Activated naive CD4-positive, alpha-beta T cell treated with anti-CD3 and anti-CD28 coated beads for 36 hours (primary cell): ENCODE measurements around the gene POU1F1. TPM values are rescaled to one million over a fixed set of nuclear protein-coding genes. Genes with fewer than 3 reads are reported as not detected.

Experiments
- microRNA-seq: library from miRNA; unstranded; fragments of <30 nt; microRNA quantifications from one replicate; pipeline ENCODE4 v1.2.0, GENCODE V29; 2022; ENCODE audit warnings: borderline microRNAs expressed, borderline replicate concordance
- total RNA-seq, 2 experiments: library from RNA; stranded (reverse); gene quantifications; one replicate each; pipeline ENCODE4 v1.2.3, GENCODE V29; 2021

The POU1F1 gene
- total RNA-seq, 2 experiments from 2014 or later: not detected

Small RNA genes within 50 kb of the gene (microRNA-seq; reads per million reads assigned to microRNA genes)
- gene MIR4795: not detected

Other genes starting within 250 kb of the POU1F1 start
- gene CHMP2B, start 49.3 kb downstream of the POU1F1 start, total RNA-seq: 10 to 100 TPM; 24.9 to 26.1 TPM